Astrocyte (in vitro differentiated cells and primary cell): ENCODE measurements around the gene CST3.

Experiments used
- EZH2 ChIP-seq: IDR thresholded peaks from 2 replicates; pipeline ENCODE4 v1.6.1; 2012; ENCODE audit warnings: mild to moderate bottlenecking, low read length, inconsistent platforms; ENCODE audit not compliant: insufficient read depth
- TF ChIP-seq, protein P1 (sequence below): IDR thresholded peaks from 2 replicates; pipeline ENCODE4 v1.5.1; 2011; ENCODE audit warnings: low read depth, mild to moderate bottlenecking, inconsistent platforms, low read length, moderate library complexity; ENCODE audit not compliant: insufficient read depth

DNA sequence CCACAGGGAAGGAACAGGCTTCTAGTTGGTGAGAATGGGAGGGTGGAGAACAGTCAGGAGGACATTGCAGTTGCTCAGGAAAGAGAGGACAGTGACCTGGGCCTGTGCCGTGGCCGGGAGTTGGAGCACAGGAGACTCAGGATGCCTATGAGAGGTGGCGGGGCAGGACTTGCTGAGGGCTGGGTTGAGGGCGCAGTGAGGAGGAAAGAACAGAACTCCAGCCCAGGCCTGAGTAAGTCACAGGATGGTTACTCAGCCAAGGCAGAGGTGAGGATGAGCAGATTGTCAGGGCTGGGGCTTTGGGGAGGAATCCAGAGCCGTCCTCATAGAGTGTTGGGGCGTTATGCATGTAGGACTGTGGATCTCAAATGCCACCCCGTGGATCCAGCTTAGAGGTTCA, 29.9 kb upstream of the CST3 start:
- TF ChIP-seq, protein P1, sequence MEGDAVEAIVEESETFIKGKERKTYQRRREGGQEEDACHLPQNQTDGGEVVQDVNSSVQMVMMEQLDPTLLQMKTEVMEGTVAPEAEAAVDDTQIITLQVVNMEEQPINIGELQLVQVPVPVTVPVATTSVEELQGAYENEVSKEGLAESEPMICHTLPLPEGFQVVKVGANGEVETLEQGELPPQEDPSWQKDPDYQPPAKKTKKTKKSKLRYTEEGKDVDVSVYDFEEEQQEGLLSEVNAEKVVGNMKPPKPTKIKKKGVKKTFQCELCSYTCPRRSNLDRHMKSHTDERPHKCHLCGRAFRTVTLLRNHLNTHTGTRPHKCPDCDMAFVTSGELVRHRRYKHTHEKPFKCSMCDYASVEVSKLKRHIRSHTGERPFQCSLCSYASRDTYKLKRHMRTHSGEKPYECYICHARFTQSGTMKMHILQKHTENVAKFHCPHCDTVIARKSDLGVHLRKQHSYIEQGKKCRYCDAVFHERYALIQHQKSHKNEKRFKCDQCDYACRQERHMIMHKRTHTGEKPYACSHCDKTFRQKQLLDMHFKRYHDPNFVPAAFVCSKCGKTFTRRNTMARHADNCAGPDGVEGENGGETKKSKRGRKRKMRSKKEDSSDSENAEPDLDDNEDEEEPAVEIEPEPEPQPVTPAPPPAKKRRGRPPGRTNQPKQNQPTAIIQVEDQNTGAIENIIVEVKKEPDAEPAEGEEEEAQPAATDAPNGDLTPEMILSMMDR: no peak
- TF ChIP-seq EZH2: no peak
